Ishikawa (cell line): ENCODE measurements around the gene ZNF287.

Source experiments
- CEBPB ChIP-seq: IDR thresholded peaks from 2 replicates; pipeline ENCODE4 v1.6.1; 2012
- CREB1 ChIP-seq: IDR thresholded peaks from 2 replicates; pipeline ENCODE4 v1.6.1; 2012; ENCODE audit warnings: low read depth
- EGR1 ChIP-seq: IDR thresholded peaks from 2 replicates; pipeline ENCODE4 v1.6.1; 2012
- EP300 ChIP-seq: IDR thresholded peaks from 2 replicates; pipeline ENCODE4 v1.6.1; 2012; ENCODE audit warnings: borderline replicate concordance
- NFIC ChIP-seq: IDR thresholded peaks from 2 replicates; pipeline ENCODE4 v1.6.1; 2012
- RAD21 ChIP-seq: IDR thresholded peaks from 2 replicates; pipeline ENCODE4 v1.6.1; 2012; ENCODE audit warnings: low read depth
- TAF1 ChIP-seq: IDR thresholded peaks from 2 replicates; pipeline ENCODE4 v1.6.1; 2012; ENCODE audit warnings: low read depth, mild to moderate bottlenecking
- TCF12 ChIP-seq: IDR thresholded peaks from 2 replicates; pipeline ENCODE4 v1.6.1; 2012; ENCODE audit warnings: low read depth
- ZBTB7A ChIP-seq: IDR thresholded peaks from 2 replicates; pipeline ENCODE4 v1.6.1; 2012; ENCODE audit warnings: low read depth
- TF ChIP-seq, protein P1 (sequence below): IDR thresholded peaks from 2 replicates; pipeline ENCODE4 v1.6.1; 2012; ENCODE audit warnings: low read depth, mild to moderate bottlenecking
- TF ChIP-seq, protein P2 (sequence below): IDR thresholded peaks from 2 replicates; pipeline ENCODE4 v1.6.1; 2012

DNA sequence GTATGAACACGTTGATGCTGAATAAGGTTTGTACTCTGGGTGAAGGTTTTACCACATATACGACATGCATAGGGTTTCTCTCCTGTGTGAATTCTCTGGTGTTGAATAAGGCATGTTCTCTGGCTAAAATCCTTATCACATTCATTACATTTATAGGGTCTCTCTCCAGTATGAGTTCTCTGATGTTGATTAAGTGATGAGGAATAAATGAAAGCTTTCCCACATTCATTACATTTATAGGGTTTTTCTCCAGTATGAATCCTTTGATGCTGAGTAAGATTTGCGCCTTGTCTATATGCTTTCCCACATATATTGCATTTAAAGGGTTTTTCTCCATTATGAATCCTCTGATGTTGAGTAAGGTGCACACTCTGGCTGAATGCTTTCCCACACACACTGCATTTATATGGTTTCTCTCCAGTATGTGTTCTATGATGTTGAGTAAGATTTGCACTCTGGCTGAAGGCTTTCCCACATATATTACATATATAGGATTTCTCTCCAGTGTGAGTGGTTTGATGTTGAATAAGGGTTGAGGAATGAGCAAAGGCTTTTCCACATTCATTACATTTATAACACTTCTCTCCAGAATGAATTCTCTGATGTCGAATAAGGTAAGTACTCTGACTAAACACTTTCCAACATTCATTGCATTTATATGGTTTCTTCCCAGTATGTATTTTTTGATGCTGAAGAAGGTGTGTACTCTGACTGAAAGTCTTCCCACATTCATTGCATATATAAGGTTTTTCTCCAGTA, 16.9 kb downstream of the ZNF287 start:
- TF ChIP-seq CREB1 (no peak), RAD21 (no peak), EP300 (no peak), ZBTB7A (no peak), EGR1 (no peak), TCF12 (no peak), CEBPB (no peak), TAF1 (no peak), NFIC (no peak)
- TF ChIP-seq, protein P1, sequence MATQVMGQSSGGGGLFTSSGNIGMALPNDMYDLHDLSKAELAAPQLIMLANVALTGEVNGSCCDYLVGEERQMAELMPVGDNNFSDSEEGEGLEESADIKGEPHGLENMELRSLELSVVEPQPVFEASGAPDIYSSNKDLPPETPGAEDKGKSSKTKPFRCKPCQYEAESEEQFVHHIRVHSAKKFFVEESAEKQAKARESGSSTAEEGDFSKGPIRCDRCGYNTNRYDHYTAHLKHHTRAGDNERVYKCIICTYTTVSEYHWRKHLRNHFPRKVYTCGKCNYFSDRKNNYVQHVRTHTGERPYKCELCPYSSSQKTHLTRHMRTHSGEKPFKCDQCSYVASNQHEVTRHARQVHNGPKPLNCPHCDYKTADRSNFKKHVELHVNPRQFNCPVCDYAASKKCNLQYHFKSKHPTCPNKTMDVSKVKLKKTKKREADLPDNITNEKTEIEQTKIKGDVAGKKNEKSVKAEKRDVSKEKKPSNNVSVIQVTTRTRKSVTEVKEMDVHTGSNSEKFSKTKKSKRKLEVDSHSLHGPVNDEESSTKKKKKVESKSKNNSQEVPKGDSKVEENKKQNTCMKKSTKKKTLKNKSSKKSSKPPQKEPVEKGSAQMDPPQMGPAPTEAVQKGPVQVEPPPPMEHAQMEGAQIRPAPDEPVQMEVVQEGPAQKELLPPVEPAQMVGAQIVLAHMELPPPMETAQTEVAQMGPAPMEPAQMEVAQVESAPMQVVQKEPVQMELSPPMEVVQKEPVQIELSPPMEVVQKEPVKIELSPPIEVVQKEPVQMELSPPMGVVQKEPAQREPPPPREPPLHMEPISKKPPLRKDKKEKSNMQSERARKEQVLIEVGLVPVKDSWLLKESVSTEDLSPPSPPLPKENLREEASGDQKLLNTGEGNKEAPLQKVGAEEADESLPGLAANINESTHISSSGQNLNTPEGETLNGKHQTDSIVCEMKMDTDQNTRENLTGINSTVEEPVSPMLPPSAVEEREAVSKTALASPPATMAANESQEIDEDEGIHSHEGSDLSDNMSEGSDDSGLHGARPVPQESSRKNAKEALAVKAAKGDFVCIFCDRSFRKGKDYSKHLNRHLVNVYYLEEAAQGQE, result no peak
- TF ChIP-seq, protein P2, sequence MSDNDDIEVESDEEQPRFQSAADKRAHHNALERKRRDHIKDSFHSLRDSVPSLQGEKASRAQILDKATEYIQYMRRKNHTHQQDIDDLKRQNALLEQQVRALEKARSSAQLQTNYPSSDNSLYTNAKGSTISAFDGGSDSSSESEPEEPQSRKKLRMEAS, result no peak
